ENCODE measurements around the gene IAH1. TPM values are rescaled to one million over a fixed set of nuclear protein-coding genes. Genes with fewer than 3 reads are reported as not detected.

The IAH1 gene
- total and polyA plus RNA-seq, 2 of the 4 experiments (the other 2 are of a cell fraction) = 84.5 to 89.8 TPM

DNA sequence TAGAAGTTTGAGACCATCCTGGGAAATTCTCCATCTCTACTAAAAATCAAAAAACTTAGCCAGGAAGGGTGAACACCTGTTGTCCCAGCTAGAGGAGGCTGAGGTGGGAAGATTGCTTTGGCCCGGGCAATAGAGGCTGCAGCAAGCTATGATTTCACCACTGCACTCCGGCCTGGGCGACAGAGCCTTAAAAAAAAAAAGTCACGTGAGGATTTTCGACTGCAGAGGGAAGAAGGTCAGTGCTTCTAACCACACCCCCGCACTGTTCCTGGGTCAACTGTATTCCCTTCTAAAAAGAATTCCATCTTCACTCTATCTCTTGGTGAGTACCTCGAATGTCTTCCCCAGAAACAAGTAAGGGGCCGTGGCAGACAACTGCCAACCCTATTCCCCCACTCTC lies 49.9 kb downstream of the IAH1 start:
- no peak overlapping the region for H3K14ac ChIP-seq (replicated peaks; ENCODE audit: low read depth, low read length)
- no peak overlapping the region for H3K56ac ChIP-seq (ENCODE audit: extremely low read depth, insufficient read depth, low read length)
- no peak overlapping the region for H2AK5ac ChIP-seq (ENCODE audit: low read depth, low read length)
- no peak overlapping the region for H2BK15ac ChIP-seq (ENCODE audit: low read depth, low read length)
- dilution Hi-C loops (cut with HindIII; ENCODE audit: low sequenced_read_pairs, unreplicated experiment) = no loop called here
- H4K20me1 ChIP-seq (ENCODE audit: insufficient read depth, low read length) = peaks cover 3% of the 10 kb centered on the region; the same call in 1 of the 2 replicates
- no peak for ATAC-seq (ENCODE audit: low read depth)
- no peak overlapping the region for H4K5ac ChIP-seq (ENCODE audit: low read depth, low read length)
- H3K36me3 ChIP-seq (ENCODE audit: control insufficient read depth, insufficient read depth, low read length) = peaks cover 28% of the 10 kb centered on the region
- no peak overlapping the region for H2AK9ac ChIP-seq (replicated peaks; ENCODE audit: low read depth, low read length, poor library complexity)
- H3K18ac ChIP-seq (ENCODE audit: low read depth, low read length) = no peak overlapping the region
- H3K23ac ChIP-seq (ENCODE audit: low read depth, low read length) = no peak overlapping the region
- no peaks in the 10 kb centered on the region for H3K4me1 ChIP-seq (ENCODE audit: control insufficient read depth, insufficient read depth, low read length)
- in situ Hi-C loops (cut with MboI; ENCODE audit: low sequenced_read_pairs) = no loop called here
- H3K9me1 ChIP-seq (ENCODE audit: insufficient read depth, low read length) = 0 out of 2 replicates have a peak, but pooled peaks cover 3% of the 10 kb centered on the region
- H2AFZ ChIP-seq (replicated peaks; ENCODE audit: low read length, poor library complexity) = no peak overlapping the region
- H3K4me2 ChIP-seq (ENCODE audit: low read depth, low read length) = no peak overlapping the region
- no peak for TF ChIP-seq NFE2L2 (IDR thresholded peaks at IDR 0.05; ENCODE audit: low read depth, low read length)
- TF ChIP-seq POLR2A (IDR thresholded peaks at IDR 0.05; ENCODE audit: low read depth, low read length) = no peak
- no peak for TF ChIP-seq RCOR1 (IDR thresholded peaks at IDR 0.05; ENCODE audit: insufficient replicate concordance, low read length)
- no peak for TF ChIP-seq MXI1 (IDR thresholded peaks at IDR 0.05; ENCODE audit: borderline replicate concordance, low read depth, low read length)
- TF ChIP-seq, protein P1, sequence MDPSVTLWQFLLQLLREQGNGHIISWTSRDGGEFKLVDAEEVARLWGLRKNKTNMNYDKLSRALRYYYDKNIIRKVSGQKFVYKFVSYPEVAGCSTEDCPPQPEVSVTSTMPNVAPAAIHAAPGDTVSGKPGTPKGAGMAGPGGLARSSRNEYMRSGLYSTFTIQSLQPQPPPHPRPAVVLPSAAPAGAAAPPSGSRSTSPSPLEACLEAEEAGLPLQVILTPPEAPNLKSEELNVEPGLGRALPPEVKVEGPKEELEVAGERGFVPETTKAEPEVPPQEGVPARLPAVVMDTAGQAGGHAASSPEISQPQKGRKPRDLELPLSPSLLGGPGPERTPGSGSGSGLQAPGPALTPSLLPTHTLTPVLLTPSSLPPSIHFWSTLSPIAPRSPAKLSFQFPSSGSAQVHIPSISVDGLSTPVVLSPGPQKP (IDR thresholded peaks at IDR 0.05; ENCODE audit: borderline replicate concordance, low read depth, low read length) = no peak
- TF ChIP-seq BHLHE40 (IDR thresholded peaks at IDR 0.05; ENCODE audit: low read depth, low read length) = no peak
- TF ChIP-seq CHD1 (IDR thresholded peaks at IDR 0.05; ENCODE audit: low read depth, low read length) = no peak
- H2BK20ac ChIP-seq (ENCODE audit: low read depth, low read length) = no peak overlapping the region
- BruUV-seq (replicated peaks) = no TSS peak
- no peak overlapping the region for H2BK120ac ChIP-seq (ENCODE audit: low read depth, low read length)
- no peak overlapping the region for H4K91ac ChIP-seq (ENCODE audit: insufficient read depth, low read depth, low read length)
- ChIA-PET POLR2A (ENCODE audit: unreplicated experiment) (no interaction called here), CTCF (no interaction called here)
- H3K9me3 ChIP-seq (ENCODE audit: control insufficient read depth, insufficient read depth, low read length) = no peaks in the 10 kb centered on the region
- no peak overlapping the region for H3K9ac ChIP-seq (ENCODE audit: low read depth, low read length)
- H3K4ac ChIP-seq (ENCODE audit: low read depth, low read length) = no peak overlapping the region
- no peak overlapping the region for H2BK5ac ChIP-seq (ENCODE audit: low read depth, low read length, poor library complexity, severe bottlenecking)
- DNase-seq = no peak
- H3K4me3 ChIP-seq (ENCODE audit: insufficient read depth, low read depth, low read length) = no peak overlapping the region
- H3K27me3 ChIP-seq (ENCODE audit: control insufficient read depth, insufficient read depth, low read length) = no peaks in the 10 kb centered on the region
- intact Hi-C loops (cut with micrococcal nuclease) = no loop called here
- no peak overlapping the region for H3K27ac ChIP-seq (ENCODE audit: insufficient read depth, low read length)
- no peak overlapping the region for H4K8ac ChIP-seq (ENCODE audit: low read depth in 2 of 2, low read length in 2 of 2)
- peaks cover 12 to 13% of the 10 kb centered on the region in 2 experiments; a peak in 3 of 4 replicates for H3K79me1 ChIP-seq (ENCODE audit: low read depth in 1 of 2, low read length in 2 of 2)
- 97% methylated on average over 5 of the region's 8 CpGs; no CpG with 5 or more reads in 1 of the 2 experiments for WGBS, 2 experiments (ENCODE audit: extremely low coverage in 2 of 2, insufficient read length in 1 of 2)

Data from IMR-90 (cell line).